IPS-18a (cell line): ENCODE data around the gene RPS17.
"Not testable (repeated sequence)": the region's sequence is repeated elsewhere in the genome, so short reads cannot be mapped to it uniquely, and the experiment has no call there.

Experiments used
- H3K27ac ChIP-seq: one replicate; pipeline ENCODE4 v1.5.1; 2013; ENCODE audit warnings: low read length
- H3K27me3 ChIP-seq: one replicate; pipeline ENCODE4 v1.6.1; 2013; ENCODE audit warnings: mild to moderate bottlenecking, low read length; ENCODE audit not compliant: control insufficient read depth, insufficient read depth
- H3K36me3 ChIP-seq: one replicate; pipeline ENCODE4 v1.6.1; 2013; ENCODE audit warnings: low read depth, low read length; ENCODE audit not compliant: control insufficient read depth
- H3K4me1 ChIP-seq: one replicate; pipeline ENCODE4 v1.6.1; 2013; ENCODE audit warnings: low read depth, low read length; ENCODE audit not compliant: control insufficient read depth
- H3K4me3 ChIP-seq: one replicate; pipeline ENCODE4 v1.5.1; 2013; ENCODE audit warnings: low read length
- H3K9ac ChIP-seq: one replicate; pipeline ENCODE4 v1.6.1; 2013; ENCODE audit warnings: mild to moderate bottlenecking, low read length, moderate library complexity
- H3K9me3 ChIP-seq: one replicate; pipeline ENCODE4 v1.6.1; 2013; ENCODE audit warnings: low read depth, low read length; ENCODE audit not compliant: control insufficient read depth

The RPS17 gene

DNA sequence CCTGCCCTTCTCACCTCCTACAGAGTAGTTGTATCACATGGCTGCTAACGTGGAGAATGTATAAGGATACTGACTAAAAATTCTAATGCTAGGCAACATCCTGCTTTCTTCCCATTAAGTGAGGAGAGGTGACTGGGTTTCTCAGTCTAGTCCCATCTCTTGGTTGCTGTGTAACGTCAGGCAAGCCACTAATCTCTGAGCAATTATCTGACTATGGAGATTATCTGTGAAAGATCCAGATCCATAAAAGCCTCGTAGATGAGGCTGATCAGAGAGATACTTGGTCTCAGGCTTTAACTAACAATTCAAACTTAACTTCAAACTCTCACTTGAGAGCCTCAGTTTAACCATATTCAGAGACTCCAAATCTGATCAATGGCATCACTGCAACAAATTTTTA lies 4.7 kb upstream of the RPS17 start:
- Histone ChIP-seq H3K9me3 (no peaks in the 10 kb centered on the region), H3K27ac (no peak overlapping the region), H3K4me3 (no peak overlapping the region), H3K9ac (no peak overlapping the region), H3K27me3 (no peaks in the 10 kb centered on the region), H3K36me3 (no peaks in the 10 kb centered on the region), H3K4me1 (peaks cover 11% of the 10 kb centered on the region)

DNA sequence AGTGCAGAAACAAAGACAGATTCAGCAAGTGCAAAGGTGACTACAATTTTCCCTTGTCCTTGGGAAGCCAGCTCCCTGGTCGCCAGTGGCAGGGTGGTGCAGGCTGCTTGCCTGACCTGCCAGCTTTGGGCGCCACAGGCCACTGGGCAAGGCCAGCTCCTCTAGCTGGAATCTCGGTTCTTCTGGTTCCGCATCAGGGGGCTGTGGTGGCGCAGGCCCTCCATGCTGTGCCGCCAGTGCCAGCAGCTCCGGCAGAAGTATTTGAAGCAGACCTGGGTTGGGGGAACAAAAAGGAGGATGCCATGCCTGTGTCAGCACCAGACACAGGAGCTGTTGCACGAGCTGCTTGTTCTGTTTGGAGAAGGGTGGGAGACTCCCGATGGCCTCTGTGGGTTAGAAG lies 4.2 kb upstream of the RPS17 start:
- no peaks in the 10 kb centered on the region for H3K36me3 ChIP-seq
- no peak overlapping the region for H3K9ac ChIP-seq
- H3K4me1 ChIP-seq: peaks cover 11% of the 10 kb centered on the region
- no peak overlapping the region for H3K27ac ChIP-seq
- H3K4me3 ChIP-seq: no peak overlapping the region
- no peaks in the 10 kb centered on the region for H3K27me3 ChIP-seq
- no peaks in the 10 kb centered on the region for H3K9me3 ChIP-seq

DNA sequence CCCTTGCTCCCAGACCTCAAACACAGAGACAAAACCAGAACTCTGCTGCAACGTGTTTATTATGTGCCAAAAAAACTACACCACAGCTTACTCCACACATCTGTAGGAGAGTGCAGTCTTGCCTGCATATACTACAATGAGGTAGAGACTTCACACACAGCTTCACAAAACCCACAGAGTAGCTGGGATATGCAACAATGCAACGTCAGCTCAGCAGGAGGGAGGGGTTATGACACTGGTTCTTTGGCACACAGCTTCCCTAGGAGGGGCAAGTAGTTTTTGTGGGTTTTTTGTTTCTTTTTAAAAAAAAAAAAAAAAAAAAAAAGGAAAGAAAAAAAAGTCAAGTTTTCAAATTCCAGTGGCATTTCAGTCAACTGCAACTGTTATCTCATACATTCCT lies 2.9 kb upstream of the RPS17 start:
- Histone ChIP-seq H3K9ac (no peak overlapping the region), H3K27me3 (no peaks in the 10 kb centered on the region), H3K27ac (no peak overlapping the region), H3K9me3 (no peaks in the 10 kb centered on the region), H3K36me3 (peaks cover 8% of the 10 kb centered on the region), H3K4me3 (no peak overlapping the region), H3K4me1 (peaks cover 13% of the 10 kb centered on the region)

DNA sequence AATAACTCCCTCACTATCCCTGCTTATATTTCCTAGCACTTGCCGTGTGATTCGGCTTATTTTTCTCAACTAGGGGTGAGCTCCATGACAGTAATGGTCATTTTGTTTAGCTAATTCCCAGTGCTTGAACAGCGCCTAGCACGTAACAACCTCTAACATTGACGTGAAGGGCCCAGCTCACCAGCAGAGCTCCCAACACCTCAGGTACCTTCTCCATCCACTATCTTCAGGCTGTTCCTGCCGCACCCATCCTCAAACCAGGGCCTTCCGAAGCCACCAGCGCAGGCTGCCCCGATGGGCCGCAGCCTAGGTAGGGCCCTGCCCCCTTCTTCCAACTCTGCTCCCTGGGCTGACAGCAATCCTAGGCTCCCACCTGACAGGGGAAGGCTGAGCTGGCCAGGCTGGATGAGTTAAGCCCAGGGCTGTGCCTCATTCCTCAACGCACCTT lies 751 bp upstream of the RPS17 start:
- Histone ChIP-seq H3K27ac (no peak overlapping the region), H3K27me3 (no peaks in the 10 kb centered on the region), H3K9me3 (no peaks in the 10 kb centered on the region), H3K36me3 (peaks cover 30% of the 10 kb centered on the region), H3K9ac (peak overlapping the region; percentile 76), H3K4me3 (peak overlapping the region; percentile 98), H3K4me1 (peaks cover 15% of the 10 kb centered on the region)

DNA sequence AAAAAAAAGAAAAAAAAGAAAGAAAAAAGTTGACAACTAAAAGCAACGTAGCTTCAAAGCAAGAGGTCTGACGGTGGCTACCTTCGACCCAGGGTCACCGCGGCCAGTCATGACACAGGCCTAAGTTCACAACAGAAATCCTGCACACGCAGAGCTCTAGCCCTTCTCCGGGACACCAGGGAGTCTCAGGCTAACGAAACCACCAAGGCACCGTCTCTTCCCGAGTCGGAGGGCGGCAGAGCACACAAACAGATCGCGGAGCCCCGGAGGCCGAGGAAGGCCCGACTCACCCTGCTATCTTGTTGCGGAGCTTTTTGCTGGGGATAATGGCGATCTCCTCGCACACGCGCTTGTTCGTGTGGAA lies 584 bp downstream of the RPS17 start:
- H3K4me3 ChIP-seq: peak overlapping the region; percentile 98
- no peaks in the 10 kb centered on the region for H3K9me3 ChIP-seq
- H3K27me3 ChIP-seq: no peaks in the 10 kb centered on the region
- peak overlapping the region; percentile 98 for H3K9ac ChIP-seq
- H3K4me1 ChIP-seq: peaks cover 15% of the 10 kb centered on the region
- peak overlapping the region; percentile 81 for H3K27ac ChIP-seq
- peaks cover 38% of the 10 kb centered on the region for H3K36me3 ChIP-seq

DNA sequence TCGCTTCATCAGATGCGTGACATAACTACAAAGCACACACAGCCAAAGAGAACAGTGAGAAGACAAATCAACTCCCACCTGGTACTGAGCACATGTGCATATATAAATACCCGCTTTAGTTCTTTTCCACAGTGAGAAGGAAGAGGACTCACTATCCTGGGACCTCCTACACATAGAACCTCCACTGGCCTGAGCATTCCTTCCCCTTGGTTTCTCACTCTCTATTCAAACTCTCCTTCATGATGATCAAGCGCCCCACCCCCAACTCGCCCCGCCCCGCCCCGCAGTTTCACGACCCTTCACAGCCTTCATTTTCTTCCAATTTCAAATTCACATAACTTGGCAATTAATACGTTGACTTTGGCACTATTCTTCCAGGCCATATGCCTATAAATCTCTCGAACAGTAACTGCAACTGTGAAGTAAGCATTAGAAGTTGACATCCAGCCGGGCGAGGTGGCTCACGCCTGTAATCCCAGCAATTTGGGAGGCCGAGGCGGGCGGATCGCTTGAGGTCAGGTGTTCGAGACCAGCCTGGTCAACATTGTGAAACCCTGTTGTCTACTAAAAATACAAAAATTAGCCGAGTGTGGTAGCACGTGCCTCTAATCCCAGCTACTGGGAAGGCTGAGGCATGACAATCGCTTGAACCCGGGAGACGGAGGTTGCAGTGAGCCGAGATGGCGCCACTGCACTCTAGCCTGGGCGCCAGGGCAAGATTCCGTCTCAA lies 1.1 kb downstream of the RPS17 start:
- Histone ChIP-seq H3K27me3 (no peaks in the 10 kb centered on the region), H3K27ac (peak overlapping the region; percentile 81), H3K9ac (peak overlapping the region; percentile 98), H3K36me3 (peaks cover 43% of the 10 kb centered on the region), H3K4me1 (peaks cover 15% of the 10 kb centered on the region), H3K4me3 (peak overlapping the region; percentile 98), H3K9me3 (no peaks in the 10 kb centered on the region)

DNA sequence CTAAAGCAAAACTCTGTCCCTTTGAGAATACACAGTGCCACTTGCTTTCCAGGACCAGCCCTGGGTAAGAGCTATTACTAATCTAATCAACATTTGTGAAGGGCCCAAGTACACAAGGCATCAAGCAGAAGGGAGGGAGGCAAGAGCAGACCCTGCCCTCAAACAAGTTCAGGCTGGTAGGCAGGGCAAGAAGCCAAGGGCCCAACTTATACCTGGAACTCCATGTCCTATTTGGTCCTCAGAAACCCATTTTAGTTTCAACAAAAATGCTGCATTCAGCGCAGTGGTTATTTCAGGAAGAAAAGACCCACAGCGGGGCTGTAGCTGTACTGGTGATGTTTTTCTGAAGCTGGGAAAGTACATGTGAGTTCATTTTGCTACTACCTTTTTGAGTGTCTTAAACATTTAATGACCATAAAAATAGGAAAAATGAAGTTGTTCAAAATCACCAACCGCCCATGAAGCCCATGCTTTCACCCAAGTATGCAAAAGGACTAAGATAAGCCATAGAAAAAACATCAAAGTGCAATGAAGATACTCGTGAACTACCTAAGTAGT lies 2.8 kb downstream of the RPS17 start:
- Histone ChIP-seq H3K36me3 (peaks cover 48% of the 10 kb centered on the region), H3K27ac (no peak overlapping the region), H3K9ac (no peak overlapping the region), H3K4me1 (peaks cover 4% of the 10 kb centered on the region), H3K27me3 (no peaks in the 10 kb centered on the region), H3K9me3 (no peaks in the 10 kb centered on the region), H3K4me3 (no peak overlapping the region)

DNA sequence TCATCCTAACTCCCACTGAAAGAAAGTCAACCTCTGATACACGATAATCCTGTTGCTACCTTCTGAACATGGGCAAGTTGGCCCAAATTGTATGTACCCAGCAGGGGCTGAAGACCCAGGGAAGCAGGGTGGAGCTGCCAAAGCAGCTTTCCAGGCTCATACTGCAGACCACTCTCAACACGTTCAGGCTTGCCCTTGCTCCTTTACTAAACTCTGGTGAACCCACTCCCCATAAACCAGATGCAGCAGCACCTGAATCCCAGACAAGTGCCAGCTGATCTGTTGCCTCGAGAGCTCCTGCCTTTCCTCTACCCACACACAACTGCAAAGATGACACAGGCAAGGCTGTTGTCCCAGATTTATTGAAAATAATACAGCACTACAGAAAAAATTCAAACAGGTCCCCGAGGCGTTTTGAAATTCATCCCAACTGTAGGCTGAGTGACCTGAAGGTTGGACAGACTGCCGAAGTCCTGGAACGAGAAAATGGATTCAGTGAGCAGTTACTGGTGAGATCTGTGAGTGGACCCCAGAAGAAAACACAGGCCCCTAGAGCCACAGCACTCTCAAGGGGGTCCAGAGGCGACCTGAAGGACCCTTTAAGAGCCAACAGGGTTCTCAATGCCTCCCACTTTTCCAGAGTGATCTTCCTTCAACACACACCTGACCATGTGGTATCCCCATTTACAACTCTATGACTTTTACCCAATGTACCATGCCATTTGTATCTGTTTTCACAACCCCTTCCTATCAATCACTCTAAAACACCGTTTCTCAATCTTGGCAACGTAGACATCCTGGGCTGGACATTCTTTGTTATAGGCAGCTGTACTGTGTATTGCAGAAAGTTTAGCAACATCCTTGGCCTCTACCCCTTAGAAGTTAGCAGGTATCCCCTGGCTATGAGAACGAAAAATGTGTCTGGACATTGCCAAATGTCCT lies 3.6 kb downstream of the RPS17 start:
- Histone ChIP-seq H3K36me3 (peaks cover 48% of the 10 kb centered on the region), H3K4me3 (no peak overlapping the region), H3K27ac (no peak overlapping the region), H3K9ac (no peak overlapping the region), H3K27me3 (no peaks in the 10 kb centered on the region), H3K4me1 (peaks cover 4% of the 10 kb centered on the region), H3K9me3 (no peaks in the 10 kb centered on the region)

DNA sequence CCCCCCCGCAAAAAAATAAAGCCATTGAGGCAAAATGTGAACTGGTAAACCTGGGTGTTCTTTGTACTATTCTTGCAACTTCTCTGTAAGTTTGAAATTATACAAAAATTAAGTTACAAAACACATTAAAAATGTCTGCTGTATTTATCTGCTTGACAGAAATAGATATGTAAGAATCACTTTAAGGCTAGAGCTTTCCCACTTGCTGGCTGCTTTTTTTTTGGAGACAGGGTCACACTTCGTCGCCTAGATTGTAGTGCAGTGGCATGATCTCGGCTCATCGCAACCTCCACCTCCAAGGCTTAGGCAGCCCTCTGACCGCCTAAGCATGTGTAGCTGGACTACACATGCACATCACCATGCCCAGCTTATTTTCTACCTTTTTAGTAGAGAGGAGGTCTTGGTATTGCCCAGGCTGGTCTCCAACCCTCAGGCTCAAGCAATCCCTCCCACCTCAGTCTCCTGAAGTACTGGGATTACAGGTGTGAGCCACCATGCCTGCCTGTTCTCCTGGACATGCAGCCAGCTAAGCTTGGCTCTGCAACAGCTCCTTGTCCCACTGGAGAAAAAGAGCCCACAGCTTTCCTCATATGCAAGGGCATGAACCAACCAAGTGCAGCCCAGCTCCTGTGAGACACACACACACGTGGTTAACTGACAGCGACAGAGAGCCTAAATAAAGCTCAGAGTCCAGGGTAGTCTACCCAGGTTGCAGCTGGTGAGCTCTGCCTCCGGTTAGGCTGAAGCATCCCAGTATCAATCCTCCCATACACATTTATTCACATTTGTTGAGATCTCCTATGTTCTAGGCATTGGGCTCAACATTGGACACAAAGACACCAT lies 4.5 kb downstream of the RPS17 start:
- Histone ChIP-seq H3K4me3 (no peak overlapping the region), H3K27ac (no peak overlapping the region), H3K9ac (no peak overlapping the region), H3K4me1 (peaks cover 4% of the 10 kb centered on the region), H3K9me3 (no peaks in the 10 kb centered on the region), H3K36me3 (peaks cover 48% of the 10 kb centered on the region), H3K27me3 (no peaks in the 10 kb centered on the region)

DNA sequence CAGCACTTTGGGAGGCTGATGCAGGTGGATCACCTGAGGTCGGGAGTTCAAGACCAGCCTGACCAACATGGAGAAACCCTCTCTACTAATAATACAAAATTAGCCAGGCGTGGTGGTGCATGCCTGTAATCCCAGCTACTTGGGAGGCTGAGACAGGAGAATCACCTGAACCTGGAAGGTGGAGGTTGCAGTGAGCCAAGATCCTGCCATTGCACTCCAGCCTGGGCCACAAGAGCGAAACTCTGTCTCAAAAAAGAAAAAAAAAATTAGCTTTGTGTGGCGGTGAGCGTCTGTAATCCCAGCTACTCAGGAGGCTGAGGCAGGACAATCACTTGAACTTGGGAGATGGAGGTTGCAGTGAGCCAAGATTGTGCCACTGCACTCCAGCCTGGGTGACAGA lies 5.1 kb downstream of the RPS17 start:
- H3K9me3 ChIP-seq, H3K27ac ChIP-seq, H3K27me3 ChIP-seq, H3K4me3 ChIP-seq, H3K9ac ChIP-seq, H3K4me1 ChIP-seq: not testable (repeated sequence)
- peaks cover 48% of the 10 kb centered on the region for H3K36me3 ChIP-seq

DNA sequence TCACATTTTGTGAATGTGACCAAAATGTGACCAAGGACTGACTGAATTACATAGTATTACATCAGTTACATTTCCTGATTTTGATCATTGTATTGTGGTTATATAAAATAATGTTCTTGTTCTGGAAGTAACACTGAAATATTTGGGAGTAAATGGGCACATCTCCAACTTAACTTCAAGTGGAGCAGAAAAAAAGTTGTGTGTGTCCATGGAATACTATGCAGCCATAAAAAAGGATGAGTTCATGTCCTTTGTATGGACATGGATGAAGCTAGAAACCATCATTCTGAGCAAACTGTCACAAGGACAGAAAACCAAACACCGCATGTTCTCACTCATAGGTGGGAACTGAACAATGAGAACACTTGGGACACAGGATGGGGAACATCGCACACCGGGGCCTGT lies 5.8 kb downstream of the RPS17 start:
- peaks cover 48% of the 10 kb centered on the region for H3K36me3 ChIP-seq

More for the DNA sequence above, 5.8 kb downstream of the RPS17 start:
- H3K4me3 ChIP-seq, H3K9ac ChIP-seq, H3K9me3 ChIP-seq, H3K27me3 ChIP-seq, H3K4me1 ChIP-seq, H3K27ac ChIP-seq: not testable (repeated sequence)
